ENCODE results near the gene NACC2.

- TF ChIP-seq, protein P1, sequence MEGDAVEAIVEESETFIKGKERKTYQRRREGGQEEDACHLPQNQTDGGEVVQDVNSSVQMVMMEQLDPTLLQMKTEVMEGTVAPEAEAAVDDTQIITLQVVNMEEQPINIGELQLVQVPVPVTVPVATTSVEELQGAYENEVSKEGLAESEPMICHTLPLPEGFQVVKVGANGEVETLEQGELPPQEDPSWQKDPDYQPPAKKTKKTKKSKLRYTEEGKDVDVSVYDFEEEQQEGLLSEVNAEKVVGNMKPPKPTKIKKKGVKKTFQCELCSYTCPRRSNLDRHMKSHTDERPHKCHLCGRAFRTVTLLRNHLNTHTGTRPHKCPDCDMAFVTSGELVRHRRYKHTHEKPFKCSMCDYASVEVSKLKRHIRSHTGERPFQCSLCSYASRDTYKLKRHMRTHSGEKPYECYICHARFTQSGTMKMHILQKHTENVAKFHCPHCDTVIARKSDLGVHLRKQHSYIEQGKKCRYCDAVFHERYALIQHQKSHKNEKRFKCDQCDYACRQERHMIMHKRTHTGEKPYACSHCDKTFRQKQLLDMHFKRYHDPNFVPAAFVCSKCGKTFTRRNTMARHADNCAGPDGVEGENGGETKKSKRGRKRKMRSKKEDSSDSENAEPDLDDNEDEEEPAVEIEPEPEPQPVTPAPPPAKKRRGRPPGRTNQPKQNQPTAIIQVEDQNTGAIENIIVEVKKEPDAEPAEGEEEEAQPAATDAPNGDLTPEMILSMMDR (IDR thresholded peaks at IDR 0.05) = no peak
- no peak for TF ChIP-seq POLR2A (IDR thresholded peaks at IDR 0.05)
- TF ChIP-seq EP300 (IDR thresholded peaks at IDR 0.05) = no peak
Observed at GRCh38 chr9:136015656-136016571, 79.2 kb downstream of the NACC2 start.

Data from ovary (tissue), 3 donors.